Glomerular endothelial cell (primary cell): ENCODE measurements around the gene MRPL52. TPM values are rescaled to one million over a fixed set of nuclear protein-coding genes. Genes with fewer than 3 reads are reported as not detected.

ENCODE experiments used
- DNase-seq: peaks from one replicate; pipeline ENCODE4 v3.0.0-alpha.2; 2011; ENCODE audit warnings: low read depth, low spot score; ENCODE audit errors: extremely low read depth
- total RNA-seq: library from RNA; depleted of rRNA; stranded (reverse); fragments of >200 nt; gene quantifications from 2 replicates; pipeline ENCODE4 v1.2.3, GENCODE V29; 2015

MRPL52 gene
- total RNA-seq, 1 donor from 2014 or later = 97.6 TPM

GRCh38 chr14:22878271-22879246, 48.9 kb downstream of the MRPL52 start:
- DNase-seq = no peak

- DNase-seq = no peak
Measured at GRCh38 chr14:22882064-22882463, 52.4 kb downstream of the MRPL52 start.

- DNase-seq = no peak
Measured at GRCh38 chr14:22882529-22883172, 53.0 kb downstream of the MRPL52 start.

GRCh38 chr14:22883173-22883976, 53.7 kb downstream of the MRPL52 start, which contains the start of gene REM2:
TSS of gene REM2 (plus strand) at chr14:22883222. CDS start at chr14:22883288, 66 bp downstream.
- DNase-seq = no peak

GRCh38 chr14:22884076-22884737, 54.5 kb downstream of the MRPL52 start:
- DNase-seq = no peak

Other genes with a start within 250 kb of the MRPL52 start
- 455 and 554 TPM in 2 replicates for gene DAD1, start 240.7 kb upstream of the MRPL52 start, total RNA-seq
- gene ABHD4, start 231.6 kb upstream of the MRPL52 start, total RNA-seq = 24.8 and 34.4 TPM in 2 replicates
- not detected in 2 replicates for gene OR6J1, start 185.5 kb upstream of the MRPL52 start, total RNA-seq
- gene OXA1L, start 63.2 kb upstream of the MRPL52 start, total RNA-seq = 136 and 203 TPM in 2 replicates
- 27.2 and 38.2 TPM in 2 replicates for gene SLC7A7, start 14.5 kb upstream of the MRPL52 start, total RNA-seq
- 630 and 804 TPM in 2 replicates for gene MMP14, start 6.7 kb downstream of the MRPL52 start, total RNA-seq
- gene LRP10, start 41.9 kb downstream of the MRPL52 start, total RNA-seq = 187 and 195 TPM in 2 replicates
- gene REM2, start 53.3 kb downstream of the MRPL52 start, total RNA-seq = not detected in 2 replicates
- 59.1 and 65.2 TPM in 2 replicates for gene RBM23, start 89.3 kb downstream of the MRPL52 start, total RNA-seq
- gene PRMT5, start 99.5 kb downstream of the MRPL52 start, total RNA-seq = 44.9 and 56.0 TPM in 2 replicates
- 25.4 and 38.7 TPM in 2 replicates for gene HAUS4, start 127.2 kb downstream of the MRPL52 start, total RNA-seq
- 46.5 and 51.0 TPM in 2 replicates for gene AJUBA, start 152.7 kb downstream of the MRPL52 start, total RNA-seq
- gene C14orf93, start 180.3 kb downstream of the MRPL52 start, total RNA-seq = 5.6 and 6.6 TPM in 2 replicates
- gene PSMB5, start 205.0 kb downstream of the MRPL52 start, total RNA-seq = 244 and 335 TPM in 2 replicates
- gene PSMB11, start 212.3 kb downstream of the MRPL52 start, total RNA-seq = not detected in 2 replicates
- 8.9 and 11.9 TPM in 2 replicates for gene CDH24, start 227.6 kb downstream of the MRPL52 start, total RNA-seq